Frontal cortex (tissue), 4 donors: ENCODE data around the gene PIEZO1. TPM values are rescaled to one million over a fixed set of nuclear protein-coding genes. Genes with fewer than 3 reads are reported as not detected.

ENCODE experiments used
- DNase-seq, 2 donors: peaks; one replicate each; pipeline ENCODE4 v3.0.0; 2012; ENCODE audit warnings: low spot score in 2 of 2
- FAIRE-seq: peaks from 2 replicates; lab custom pipeline; 2012; peaks lifted over from hg19 to GRCh38; lab: Jason Lieb, UNC
- total RNA-seq: library from RNA; depleted of rRNA; stranded (reverse); fragments of >200 nt; gene quantifications from one replicate; pipeline ENCODE4 v1.2.3, GENCODE V29; 2014
- donor health status: control.
- donor health status: control.
- donor health status: control.

The PIEZO1 gene
- total RNA-seq, 1 donor from 2014 or later, result 4.1 TPM

DNA sequence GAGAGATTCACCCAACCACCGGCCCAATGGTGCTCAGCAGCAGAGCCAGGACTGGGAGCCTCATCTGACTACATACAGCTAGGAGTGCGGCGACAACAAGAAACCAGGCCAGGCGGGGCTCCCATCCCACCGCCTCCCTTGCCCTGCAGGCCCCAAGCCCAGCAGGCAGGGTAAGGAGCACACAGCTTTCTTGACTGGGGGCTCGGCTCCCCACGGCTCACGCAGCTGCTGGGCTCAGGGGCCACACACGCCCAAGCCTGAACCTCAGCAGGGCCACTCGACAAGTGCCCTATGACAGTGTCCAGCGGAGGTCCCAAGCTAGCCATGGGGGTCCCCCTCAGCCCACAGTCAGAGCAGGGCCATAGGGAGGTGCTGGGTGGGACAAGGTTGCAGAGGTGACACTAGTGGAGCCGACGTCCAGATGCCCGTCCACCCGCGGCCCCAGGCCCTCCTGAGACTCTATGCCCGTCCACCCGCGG is 13.7 kb downstream of the PIEZO1 start:
- no peak for FAIRE-seq
- DNase-seq, result no peak

DNA sequence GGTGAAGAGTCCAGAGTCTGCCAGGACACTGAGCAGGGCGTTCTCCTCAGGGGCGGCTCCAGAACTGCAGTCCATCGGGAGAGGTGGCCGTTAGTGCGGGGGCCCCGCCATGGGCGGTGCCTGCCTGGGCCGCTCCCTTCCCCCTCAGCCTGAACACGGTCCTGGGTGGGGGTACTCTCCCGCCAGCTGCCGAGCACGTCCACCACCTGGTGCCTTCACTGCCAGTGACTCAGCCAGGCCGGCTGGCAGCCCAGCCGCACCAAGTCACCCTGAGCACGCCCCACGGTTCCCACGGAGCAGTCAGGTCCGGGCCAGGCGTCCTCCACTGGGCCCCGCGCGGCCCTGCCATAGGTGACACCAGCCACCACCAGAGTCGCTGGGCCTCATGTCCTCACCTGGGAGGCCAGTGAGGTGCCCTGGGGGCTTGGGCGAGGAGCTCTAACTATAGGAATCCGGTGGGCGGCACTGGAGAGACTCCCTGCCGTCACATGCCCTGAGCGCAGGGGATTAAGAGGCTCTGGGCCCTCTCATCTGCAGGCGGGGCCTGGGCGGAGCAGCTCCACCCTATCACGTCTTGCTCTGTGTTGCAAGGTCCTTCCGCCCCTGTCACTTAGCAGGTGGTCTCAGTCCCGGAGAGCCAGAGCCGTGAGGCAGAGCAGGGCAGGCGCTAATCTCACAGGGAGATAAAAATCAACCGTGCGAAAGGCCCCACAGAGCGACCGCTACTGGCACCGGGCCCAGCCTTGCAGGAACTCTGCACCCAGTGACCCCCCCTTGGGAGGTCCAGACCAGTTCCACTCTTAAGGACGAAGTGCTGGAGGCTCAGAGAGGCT is 14.3 kb downstream of the PIEZO1 start:
- DNase-seq (no peak), FAIRE-seq (no peak)

DNA sequence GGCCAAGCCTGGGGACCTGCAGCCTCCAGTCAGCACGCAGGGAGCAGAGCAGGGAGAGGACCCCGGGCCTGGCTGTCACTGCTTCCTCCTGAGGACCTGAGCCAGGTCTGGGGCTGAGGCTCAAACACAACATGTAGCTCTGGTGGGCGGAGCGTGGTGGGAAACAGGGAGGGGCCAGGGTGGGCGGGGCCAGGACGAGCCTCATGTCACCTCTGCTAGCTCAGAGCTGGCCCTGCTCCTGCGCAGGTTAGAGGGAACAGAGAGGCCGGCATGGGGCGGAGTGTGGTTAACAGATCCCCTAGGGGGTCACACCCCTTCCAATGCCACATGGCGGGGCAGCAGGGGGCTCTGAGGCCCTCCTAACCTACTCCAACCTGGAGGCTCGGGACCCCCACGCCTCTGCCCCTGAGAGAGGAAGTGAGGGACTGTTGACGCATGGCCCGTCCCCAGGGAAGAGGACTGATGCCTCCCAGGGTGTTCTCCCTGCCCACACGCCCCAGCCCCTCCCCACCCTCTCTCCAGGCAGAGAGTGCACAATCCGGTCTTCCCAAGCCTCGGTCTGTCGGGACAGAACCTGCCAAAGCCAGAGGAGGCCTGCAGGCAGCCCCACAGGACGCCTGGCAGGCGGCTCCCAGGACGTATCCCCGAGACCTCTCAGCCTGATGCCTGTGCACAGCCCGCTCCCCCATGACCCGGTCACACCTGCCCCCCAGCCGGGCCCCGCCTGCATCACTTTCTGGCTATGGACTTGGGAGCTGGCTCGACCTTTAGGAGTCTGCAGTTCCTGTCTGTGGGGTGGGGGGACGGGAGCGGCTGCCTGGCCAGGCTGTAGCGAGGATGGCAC is 15.2 kb downstream of the PIEZO1 start:
- FAIRE-seq (no peak), DNase-seq (no peak)

DNA sequence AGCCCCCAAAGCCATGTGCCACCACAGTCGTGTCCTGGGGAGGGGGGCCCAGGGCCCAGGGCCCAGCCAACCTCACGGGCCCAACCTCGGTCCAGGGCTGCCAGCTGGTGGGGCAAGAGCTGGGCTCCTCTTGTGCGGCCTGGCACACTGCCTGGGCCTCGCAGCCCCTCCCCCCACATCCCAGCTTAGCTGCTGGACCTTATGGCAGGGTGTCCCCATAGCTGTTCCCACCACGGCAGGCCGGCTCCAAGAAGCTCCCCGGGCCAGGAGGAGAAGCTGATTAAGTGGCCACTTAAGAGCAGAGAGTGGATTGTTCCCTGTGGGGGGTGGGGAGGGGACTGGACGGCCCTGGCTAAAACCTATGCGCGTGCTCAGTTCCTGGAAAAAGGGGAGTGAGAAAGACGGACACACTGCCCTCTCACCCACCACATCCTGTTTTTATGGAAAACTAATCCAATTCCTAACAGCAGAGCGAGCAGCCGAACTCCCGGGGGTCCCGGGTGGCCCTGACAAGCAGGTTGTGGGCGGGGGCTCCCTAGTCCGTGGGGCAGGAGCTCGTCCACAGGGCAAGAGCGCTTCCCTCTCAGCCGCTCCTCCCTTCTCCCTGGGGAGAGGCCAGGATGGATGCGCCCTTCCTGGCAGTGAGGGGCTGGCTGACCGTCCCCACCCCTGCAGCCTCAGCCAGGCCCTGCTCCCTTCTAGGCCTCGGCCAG is 16.8 kb downstream of the PIEZO1 start:
- FAIRE-seq (no peak), DNase-seq (peak in 1 of 2 donors; percentile 63)

DNA sequence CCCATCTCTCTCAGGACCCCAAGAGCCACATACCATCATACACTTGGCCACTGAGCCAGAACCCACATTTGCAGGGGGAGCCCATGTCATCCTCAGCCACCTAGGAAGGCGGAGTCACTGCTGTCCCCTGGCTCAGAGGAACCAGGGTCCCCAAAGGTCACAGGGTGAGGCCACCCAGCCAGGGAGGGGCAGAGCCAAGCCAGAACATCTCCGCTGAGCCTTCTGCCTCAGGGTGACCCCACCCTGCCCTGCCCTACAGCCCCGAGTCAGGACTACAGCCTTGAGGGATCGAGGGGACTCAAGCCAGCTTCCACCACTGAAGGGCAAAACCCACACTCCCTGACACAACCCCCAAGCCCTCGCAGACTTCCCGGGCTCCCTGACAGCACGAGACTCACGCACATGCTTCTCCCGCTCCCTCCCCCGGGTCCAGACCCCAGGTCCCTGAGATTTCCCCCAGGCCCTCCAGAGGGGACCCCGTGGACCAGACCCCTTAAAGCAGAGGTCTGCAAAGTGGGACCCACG is 17.4 kb downstream of the PIEZO1 start:
- FAIRE-seq, result no peak
- DNase-seq, result no peak

DNA sequence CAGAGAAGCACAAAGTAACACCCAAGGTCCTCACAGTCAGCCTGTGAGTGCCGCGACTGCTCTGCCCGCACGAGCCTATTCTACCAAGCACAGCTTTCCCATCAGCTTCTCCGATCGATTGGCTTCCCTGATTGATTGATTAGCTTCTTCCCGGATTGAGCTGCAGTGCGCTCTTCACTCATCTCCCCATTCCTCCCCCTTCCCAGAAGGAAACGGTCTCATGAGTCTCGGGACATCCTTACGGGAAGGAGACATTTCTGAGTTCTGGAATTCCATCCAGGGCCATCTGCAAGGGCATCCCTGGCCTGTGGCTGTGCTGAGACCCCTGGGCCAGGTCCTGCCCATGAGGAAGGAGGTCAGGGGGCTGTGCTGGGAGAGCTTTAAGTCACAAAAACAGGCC is 18.0 kb downstream of the PIEZO1 start:
- FAIRE-seq (no peak), DNase-seq (no peak)

DNA sequence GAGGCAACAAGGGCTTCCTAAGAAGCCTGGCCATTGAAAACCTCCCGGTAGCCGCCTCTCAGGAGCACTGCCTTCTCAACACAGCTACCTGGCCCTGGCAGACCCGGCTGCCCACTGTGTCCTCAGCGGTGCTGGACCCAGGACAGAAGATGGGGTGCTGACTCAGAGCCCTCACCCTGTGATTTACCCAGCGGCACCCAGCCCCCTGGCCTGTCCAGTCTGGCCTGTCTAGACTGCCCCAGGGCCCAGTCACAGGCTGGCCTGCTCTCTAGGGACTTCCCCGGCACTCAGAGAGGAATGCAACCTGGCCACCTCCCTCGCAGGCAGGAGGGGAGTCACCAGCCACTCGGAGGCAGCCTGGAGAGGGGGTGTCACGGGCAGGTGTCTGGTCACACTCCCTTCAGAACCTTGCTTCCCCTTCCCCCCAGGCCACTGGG is 20.1 kb downstream of the PIEZO1 start:
- DNase-seq, result no peak
- no peak for FAIRE-seq

DNA sequence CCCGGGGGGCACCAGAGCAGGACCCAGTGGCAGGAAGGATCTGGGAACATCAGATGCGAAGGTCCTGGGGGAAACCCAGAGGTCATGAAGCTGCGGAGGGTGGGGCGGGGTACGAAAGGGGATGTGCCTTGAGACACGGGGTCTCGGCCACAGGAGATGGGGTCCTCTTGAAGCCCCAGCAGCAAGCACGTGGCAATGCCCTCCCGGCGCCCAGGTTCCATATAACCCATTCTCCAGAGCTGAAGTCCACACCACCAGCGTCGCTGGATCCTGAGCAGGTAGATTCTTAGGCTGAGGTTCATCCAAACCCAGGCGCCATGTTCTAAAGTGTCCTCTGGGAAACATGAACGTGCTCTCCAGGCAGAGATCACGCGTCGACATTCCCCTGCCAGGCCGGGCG is 20.9 kb downstream of the PIEZO1 start:
- DNase-seq, result no peak
- FAIRE-seq, result no peak

DNA sequence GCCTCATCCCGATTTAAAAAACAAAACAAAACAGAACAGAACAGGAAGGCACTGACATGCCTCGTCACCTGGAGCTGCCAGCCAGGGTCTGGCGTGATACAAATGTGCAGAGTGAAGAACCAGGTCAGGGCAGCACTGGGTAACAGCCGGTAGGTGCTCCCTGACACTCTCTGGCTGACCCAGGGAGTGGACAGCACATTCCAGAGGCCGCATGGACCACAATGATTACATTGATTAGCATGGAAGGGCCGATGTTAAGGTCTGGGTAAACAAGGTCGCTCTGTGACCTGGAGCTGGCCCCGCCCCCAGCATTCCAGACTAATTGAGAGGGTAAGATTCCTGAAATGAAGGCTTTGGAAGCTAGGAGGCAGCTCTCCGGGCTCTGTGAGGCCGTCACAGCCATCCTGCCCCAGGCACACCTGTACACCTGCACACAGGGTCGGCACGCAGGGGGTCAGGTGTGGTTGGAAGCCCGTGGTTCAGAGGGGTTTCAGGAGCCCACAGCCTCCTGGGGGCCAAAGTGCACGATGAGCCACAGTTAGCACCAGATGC is 21.4 kb downstream of the PIEZO1 start:
- no peak for DNase-seq
- FAIRE-seq, result no peak

DNA sequence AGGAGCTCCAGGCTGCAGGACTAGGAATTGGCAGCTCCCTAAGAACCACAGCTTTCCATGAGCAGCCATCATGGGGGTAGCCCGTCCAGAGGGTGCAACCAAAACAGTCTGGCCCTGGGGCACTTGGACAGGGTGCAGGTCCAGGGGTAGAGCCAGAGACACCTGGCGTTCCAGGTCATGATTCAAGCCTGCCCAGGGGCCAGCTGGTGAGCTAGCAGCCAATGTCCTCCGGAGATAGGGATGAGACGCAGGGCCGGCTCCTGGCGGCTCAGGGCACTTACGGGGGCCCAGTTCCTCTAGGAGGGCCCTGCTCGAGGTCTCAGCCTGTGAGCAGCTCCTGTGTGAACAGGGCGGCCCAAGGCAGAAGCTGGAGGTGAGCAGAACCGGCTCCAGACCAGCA is 22.1 kb downstream of the PIEZO1 start:
- FAIRE-seq (no peak), DNase-seq (no peak)

DNA sequence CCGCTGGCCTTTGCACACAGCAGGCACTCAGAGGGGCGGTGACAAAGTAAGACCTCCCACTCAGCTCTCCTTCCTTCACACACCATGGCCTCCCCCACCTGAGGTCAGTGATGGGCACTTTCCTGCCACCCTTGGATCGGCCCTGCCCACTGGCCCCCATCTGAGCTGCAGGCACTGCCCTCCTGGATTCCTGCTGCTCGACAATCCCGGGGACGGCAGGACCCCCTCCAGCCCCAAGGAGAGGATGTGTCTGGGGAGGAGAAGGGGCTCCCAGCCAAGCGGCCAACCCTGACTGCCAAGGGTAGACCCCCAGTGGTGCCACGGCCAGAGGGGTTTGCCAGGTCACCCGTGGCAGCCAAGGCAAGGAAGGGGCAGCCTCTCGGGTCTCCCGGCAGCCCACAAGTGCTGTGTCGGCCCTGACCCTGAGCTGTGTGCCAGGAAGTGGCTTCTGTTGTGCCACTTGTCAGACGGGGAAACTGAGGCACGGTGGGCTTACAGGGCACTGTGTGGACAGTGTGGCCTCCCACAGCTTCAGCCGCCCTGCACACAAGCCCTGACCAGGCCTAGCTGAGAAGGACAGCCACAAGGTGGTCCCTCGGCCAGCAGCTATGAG is 22.7 kb downstream of the PIEZO1 start:
- DNase-seq, result no peak
- no peak for FAIRE-seq

DNA sequence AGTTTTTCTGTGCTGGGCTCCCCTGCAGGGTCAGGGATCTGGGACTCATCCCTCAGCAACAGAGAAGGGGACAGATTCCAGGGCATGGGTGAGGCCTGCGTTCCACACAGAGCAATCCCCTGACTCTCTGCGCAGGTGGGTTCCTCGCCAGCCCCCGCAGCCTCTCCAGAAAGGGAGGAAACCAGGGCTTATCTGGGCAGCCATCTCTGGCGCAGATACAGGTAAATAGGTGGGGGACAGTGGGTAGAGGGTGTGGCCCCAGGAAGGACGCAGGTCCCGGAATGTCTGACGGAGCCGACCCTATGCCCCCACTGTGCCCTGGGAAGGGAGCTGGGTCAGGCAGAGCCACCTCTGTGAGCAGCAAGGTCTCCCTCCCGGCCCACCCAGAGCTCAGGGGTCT is 23.2 kb downstream of the PIEZO1 start:
- no peak for DNase-seq
- FAIRE-seq, result no peak

DNA sequence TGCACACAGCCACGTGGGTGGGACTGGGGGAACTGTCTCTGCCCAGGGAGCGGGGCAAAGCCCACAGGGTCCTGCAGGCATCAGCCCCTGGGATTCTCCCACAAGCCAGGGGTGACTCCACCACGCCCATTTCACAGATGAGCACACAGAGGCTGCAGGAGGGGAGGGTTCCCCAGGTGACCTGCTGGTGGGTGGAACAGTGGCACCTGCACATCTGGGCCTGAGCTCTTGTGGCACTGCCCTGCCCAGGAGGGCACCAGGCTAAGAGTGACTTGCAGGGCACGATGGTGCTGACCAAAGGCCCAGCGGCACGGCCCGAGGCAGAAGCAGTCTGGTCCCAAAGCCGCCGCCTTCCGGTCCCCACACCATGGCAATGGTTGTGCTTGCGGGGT is 23.9 kb downstream of the PIEZO1 start:
- DNase-seq, result no peak
- FAIRE-seq, result no peak

DNA sequence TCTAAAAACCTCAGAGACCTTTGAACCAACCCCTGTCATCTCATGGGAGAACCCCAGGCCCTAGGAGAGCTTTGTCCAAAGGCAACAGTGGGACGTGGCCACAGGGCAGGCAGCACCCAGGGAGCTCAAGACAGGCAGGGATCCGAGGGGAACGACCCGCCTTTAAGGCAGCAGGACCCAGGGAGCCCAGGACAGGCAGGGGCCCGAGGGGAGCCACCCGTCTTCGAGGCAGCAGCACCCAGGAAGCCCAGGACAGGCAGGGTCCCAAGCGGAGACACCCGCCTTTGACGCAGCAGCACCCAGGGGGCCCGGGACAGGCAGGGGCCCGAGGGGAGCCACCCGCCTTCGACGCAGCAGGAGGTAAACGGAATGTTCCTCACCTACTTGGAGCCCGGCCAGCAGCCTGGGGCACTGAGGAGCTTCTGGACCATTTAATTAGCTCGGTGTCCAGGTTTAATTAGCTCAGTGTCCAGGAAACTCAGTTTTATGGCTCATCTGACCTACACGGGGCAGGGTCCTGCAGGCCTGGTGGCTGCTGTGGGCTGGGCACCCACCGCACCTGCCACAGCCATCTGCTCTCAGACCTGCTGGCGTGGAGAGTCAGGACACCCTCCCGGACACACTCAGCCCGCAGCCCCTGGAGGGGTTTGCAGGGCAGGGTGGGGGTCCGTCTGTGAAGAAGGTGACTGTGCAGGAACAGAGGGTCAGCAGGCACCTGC is 24.4 kb downstream of the PIEZO1 start:
- no peak for FAIRE-seq

DNA sequence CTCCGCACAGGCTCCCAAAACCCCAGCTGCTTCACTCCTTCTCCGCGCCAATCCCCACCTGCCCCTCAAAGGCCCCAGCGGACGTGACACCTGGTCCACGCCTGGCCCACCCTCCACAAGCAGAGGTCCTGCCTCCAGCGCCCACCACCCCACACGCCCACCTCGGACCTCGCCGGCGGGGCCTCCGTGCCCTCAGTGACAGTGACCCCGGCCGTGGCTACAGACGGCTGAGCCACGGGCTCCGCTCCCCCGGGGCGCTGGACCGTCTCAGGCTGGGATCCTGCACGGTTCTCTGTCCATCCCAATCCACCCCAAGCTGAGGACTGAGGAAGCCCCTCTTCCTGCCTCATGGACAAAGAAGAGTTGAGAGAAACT is 25.1 kb downstream of the PIEZO1 start:
- FAIRE-seq, result no peak

More for the DNA sequence above, 24.4 kb downstream of the PIEZO1 start:
- DNase-seq, result no peak

DNA sequence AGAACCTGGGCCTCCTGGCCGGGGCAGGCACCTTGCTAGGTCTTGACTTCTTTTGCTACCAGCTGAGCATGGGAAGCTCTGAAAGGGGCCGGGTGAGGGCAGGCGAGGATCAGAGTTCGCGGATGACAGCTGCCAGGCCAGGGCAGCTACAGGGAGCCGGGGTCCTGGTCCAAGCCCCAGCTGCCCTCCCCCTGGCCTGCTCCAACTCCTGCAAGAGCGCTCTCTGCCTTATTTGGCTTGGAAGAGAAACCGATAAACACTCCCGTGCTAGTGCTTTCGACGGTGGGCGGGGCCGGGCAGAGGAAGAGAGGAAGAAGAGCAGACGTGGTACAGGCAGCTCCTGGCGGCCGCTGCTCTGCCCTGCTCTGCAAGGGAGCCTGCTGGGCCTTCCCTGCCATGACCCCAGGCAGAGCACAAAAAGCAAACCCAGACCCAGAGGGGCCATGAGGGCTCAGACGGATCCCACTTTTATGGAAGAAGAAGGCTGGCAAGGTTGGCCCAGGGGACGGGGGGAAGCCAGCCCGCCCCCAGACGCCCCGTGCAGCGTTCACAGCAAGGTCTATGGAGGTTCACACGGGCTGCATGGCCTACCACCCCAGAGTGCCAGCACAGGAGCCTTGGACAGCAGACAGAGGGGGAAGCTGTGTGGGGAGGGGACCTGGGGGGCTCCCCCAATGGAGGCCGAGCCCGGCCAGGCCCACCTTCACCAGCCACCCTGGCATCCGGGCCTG is 25.6 kb downstream of the PIEZO1 start:
- FAIRE-seq, result no peak

More for the DNA sequence above, 25.1 kb downstream of the PIEZO1 start:
- DNase-seq, result no peak

DNA sequence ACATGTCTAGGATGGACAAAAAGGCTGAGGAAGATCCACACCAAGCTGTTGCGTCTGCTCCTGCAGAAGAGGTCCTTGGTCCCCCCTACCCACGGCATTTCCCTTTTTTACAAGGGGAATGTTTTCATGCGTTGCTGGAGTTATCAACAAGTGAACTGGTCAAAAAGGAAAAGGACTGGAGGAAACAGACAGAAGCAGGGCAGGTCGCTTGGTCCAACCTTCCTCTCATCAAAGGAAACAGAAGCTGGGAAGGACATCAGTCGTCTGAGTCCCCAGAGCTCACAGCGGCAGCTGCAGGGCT is 26.1 kb downstream of the PIEZO1 start:
- FAIRE-seq (no peak), DNase-seq (no peak)

More for the DNA sequence above, 25.6 kb downstream of the PIEZO1 start:
- no peak for DNase-seq

DNA sequence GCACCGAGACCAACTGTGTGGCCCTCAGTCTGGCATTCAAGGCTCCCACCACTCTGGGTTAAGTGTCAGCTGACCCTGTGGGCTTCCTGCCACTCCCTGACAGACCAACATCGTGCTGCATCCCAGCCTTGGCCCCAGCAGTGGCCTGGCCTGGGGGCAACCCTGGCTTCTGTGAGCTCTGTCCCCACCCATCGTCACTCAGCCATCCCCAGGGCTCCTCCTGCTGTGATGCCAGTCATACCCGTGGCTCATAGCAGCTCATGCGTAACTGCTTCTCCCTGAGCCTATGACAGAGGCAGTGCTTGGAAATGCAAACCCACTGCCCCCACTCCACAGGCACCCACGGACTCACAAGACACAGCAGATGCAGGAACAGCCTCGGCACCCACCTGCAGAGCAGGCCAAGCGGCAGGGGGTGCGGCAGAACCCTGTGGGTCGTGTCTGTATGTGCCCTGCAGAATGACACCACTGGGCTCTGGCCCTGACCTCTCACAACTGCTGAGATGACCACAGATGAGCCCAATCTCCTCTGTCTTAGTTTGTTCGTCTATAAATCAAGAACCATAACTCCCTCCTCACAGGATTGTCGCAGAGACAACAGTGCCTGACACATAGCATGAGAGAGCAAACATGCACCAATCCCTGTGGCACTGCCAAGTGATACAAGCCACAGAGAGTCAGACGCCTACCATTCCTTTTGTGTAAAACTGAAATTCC is 26.6 kb downstream of the PIEZO1 start:
- FAIRE-seq (no peak), DNase-seq (no peak)
